CD4-positive, alpha-beta T cell treated with Interleukin-17A for 4 hours (primary cell): ENCODE data around the gene CBL.

Experiments
- DNase-seq: peaks from one replicate; pipeline ENCODE4 v3.0.0-alpha.2; 2020; ENCODE audit warnings: mixed read lengths

Gene CBL

GRCh38 chr11:119315131-119316015 is 109.2 kb downstream of the CBL start:
- DNase-seq = peak; percentile 75

DNA sequence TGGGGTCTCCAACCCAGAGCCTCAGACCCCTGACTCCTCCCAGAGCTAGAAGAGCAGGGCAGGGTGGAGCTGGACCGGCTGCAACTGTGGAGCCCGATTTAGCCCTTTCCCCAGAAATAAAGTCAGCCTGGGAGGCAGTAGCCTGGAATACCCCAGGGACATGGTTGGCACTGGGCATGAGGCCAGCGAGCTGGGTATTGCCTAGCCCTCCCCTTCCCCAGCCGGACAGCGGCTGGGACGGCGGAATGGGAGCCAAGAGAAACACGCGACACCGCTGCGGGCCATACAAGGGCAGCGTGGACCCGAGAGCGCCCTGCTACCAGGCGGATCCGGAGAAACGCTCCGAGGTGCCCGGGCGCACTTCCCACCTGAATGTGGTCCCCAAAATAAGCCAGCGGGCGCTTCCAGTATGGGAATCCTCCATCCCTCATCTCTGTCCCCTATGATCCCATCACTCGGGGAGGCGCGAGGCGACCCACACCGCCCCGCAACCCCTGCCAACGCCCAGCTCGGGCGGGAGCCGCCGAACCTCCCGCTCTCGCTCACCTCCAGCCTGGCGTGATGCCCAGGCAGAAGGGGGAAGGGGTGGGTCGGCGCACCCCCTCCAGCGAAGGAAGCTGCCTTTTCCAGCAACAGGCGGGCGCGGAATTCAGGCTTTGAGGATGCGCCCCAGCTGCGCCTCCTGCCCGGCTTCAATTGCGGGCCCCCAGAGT is 110.0 kb downstream of the CBL start:
- no peak for DNase-seq

- DNase-seq = no peak
These were observed 110.8 kb downstream of the CBL start, which contains the start of gene MCAM for GRCh38 chr11:119316729-119317591. TSS of gene MCAM (minus strand) at chr11:119317130. CDS start at chr11:119317101, 29 bp downstream.

DNA sequence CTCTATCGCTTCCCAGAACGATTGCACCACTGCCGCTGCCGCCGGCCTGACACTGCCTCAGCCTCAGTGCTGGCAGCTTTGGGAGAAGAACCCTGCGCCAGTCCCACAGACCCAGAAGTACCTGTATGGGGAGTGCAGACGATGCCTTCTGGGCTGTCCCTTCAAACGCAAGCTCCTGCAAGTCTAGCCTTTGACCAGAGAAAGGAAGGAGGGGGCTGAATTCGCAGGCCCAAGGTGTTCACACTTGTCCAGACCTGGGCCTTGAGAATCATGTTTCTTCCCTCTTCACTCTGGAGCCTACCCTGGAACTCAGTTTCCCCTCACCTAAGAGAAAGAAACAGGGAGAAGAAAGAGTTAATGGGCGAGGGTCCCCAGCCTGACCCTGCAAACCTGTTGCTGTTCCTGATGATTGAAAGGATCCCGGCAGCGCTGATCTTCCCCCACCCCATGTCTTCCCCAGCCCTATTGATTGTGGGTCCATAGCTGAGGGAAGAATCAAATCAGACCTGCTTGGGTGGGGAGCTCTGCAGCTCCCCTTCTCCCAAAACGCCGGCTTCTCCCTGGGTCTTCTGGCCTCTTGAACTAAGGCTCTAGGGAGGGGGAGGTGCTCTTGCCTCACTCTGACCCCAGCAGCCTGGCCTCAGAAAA is 111.6 kb downstream of the CBL start:
- no peak for DNase-seq

DNA sequence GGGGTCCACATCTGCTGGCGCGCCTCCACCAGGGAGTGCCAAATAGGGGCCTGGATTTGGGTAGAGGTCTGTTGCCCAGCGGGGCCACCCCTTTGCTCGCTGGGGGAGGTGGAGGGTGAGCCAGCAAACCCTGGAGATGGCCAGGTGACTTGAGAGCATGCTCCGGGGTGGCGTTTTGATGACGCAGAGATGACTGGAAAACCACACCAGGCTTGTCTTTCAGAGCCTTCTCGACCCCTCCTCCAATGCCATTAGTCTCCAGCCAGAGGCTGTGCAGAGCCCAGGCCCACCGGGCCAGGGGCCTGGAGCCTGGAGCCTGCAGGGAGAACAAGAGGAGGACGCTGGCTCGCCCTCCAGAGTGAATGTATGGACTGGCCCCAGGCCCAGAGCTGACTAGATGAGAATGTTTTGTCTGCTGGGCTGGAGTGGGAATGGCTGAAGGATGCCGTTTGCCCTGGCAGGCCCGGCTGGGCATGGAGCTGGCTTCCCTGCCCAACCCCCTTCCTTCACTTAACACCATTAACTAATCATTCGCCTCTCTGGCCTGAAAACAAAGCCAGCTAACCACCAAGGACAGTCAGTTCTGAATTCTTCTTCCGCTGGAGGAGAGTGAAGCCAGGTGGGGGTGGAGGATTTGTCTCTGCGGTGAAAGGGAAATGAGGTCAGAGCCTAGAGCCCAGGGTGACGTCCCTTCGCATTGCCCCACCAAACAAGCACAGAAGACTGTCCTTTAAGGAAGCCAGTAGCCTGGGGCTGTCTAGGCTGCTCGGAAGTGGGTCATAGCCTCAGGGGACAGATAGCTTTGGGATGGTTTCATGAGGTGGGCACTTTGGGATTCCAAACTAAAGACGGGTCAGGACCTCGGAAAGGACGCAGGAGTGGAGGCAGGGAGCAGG is 112.3 kb downstream of the CBL start:
- peak; percentile 35 for DNase-seq

DNA sequence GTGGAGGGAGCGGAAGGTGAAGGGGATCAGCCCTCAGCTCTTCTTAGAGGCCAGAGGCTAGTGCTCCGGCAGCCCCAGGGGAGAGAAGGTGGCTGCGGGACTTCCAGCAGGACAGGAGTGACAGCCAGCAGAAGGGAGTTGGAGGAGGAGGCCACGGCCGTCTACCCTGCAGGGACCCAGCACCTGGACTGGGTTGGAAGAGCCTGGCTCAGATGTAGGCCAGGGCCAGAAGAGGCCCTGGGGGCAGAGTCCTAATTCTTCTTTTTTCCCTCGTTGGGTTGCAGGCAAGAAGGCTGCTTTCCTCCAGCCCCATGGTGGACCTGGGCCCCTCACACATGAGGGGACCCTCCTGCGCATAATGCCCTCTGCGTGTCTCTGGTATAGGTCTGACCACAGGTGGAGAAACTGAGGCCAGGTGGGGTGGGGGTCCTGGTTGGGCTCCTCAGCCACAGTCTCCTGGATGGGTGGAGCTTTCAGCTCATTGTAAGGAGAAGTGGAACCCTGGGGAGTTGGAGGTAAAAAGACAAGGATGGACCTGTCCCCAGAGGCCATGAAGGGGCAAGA is 113.1 kb downstream of the CBL start:
- DNase-seq = no peak

GRCh38 chr11:119319700-119320239 is 113.6 kb downstream of the CBL start:
- no peak for DNase-seq

DNA sequence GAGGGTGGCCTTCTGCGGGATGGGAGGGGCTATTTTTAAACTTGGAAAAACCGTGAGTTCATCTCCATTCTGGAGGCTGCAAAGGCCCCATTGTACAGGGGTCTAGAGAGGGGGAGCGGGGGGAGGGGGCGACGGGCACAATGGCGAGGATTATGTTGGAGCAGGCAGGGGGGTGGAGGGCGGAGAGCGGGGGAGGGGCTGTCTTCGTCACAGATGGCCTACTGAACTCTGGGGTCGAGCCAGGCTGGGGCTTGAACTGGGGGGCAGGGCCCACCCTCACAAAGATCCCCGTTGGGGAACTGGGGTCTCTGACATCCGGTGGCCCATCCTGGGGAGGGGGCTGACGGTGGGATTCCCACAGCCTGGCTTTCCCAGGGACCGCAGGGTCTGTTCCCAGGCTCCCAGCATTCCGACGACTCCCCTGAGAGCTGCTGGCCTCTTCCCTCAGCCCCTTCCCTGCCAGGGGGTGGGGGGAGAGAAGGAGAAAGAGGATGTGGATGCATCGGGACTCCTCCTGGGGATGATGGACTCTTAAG is 114.2 kb downstream of the CBL start:
- no peak for DNase-seq

DNA sequence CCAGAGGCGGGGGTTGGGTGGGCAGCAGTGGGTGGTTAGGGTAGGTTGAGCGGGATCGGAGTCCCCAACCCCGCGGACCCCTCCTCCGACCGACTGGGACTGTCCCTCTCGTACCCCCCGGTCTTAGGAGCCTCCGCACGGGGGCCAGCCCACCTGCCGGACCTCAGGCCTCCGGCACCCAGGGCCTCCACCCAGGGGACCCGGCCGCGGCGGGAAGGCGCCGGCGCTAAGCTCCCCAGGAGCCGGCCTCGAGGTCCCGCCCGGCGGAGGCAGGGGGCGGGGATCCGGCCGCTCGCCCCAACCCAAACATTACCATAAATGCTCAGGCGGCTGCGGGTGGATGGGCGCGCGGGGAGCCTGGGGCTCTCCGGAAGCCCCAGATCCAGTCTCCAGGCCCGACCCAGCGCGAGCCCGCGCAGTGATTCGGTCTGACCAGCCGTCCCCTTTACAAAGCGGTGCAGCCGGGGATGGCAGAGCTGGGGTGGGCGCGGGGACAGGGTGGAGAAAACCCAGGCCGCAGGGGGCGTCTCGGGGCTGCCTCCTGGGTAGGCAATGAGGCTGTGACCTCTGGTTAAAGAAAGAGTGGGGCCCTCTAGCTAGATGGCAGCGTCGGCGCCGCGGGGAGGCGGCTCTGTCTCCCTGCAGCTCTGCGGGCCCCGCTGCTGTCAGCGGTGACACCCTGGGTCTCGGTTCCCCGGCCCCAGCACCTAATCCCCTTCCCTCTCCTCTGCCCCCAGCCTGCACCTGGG is 114.8 kb downstream of the CBL start:
- peak; percentile 68 for DNase-seq

- DNase-seq = no peak
These were observed 116.2 kb downstream of the CBL start for GRCh38 chr11:119322360-119322739.

DNA sequence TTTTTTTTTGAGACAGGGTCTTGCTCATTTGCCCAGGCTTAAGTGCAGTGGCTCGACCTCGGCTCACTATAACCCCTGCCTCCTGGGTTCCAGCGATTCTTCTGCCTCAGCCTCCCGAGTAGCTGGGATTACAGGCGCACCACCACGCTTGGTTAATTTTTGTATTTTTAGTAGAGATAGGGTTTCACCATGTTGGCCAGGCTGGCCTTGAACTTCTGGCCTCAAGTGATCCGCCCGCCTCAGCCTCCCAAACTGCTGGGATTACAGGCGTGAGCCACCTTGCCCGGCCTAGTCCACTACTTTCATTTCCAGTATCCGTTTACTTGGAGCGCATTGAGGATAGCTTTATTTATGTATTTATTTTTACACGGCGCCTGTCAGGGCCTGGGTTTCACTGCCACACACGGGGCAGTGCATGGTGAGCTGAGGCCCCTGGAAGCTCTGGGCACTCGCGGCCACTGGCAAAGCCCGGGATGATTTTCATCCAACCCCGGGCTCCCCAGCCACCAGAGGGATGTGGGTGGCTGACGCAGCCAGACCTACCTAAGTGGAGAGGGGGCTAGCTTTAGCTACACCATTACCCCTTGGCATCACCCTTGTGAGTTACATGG is 116.9 kb downstream of the CBL start:
- no peak for DNase-seq

GRCh38 chr11:119323532-119324033 is 117.4 kb downstream of the CBL start:
- DNase-seq = peak; percentile 88

DNA sequence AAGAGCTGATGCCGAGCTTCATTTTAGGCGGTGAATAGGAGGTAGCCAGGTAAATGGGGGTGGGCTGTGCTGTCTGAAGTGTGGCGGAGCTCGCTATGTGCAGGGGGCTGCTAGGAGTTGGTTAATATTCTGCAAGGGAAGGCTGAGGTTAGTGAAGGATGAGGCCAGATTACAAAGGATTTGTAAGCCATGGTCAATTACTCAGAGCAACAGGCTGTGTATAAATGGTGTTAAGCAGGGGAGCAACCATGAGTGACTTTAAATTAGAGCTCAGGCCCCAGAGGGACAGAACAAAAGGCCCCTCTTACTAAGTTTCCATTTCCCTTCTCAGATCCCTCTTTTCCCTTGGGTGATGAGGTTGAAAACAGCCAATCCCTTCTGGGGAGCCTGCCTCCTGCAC is 118.0 kb downstream of the CBL start:
- DNase-seq = no peak

DNA sequence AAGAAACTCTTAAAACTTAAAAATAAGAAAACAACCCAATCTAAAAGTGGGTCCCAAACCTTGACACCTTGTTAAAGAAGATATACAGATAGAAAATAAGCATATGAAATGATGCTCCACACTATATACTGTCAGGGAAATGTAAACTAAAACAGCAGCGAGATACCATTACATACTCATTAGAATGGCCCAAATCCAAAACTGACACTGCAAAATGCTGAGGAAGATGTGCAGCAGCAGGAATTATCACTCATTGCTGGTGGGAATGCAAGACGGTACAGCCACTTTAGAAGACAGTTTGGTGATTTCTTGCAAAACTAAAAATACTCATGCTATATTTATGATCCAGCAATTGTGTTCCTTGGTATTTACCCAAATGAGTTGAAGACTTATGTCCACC is 123.2 kb downstream of the CBL start:
- no peak for DNase-seq

- no peak for DNase-seq
These were observed 124.1 kb downstream of the CBL start for GRCh38 chr11:119330237-119330636.

- no peak for DNase-seq
These were observed 126.1 kb downstream of the CBL start for GRCh38 chr11:119332111-119332765.

GRCh38 chr11:119334174-119334930 is 128.2 kb downstream of the CBL start, which contains the start of gene RNF26:
TSS of gene RNF26 (plus strand) at chr11:119334527. CDS start at chr11:119335123, 596 bp downstream.
- DNase-seq = peak; percentile 96
